ENCODE results near the gene PPP2R2D.

PPP2R2D gene

GRCh38 chr10:131996466-131997365 is 95.9 kb downstream of the PPP2R2D start:
- H3K27me3 Mint-ChIP-seq (ENCODE audit: low read depth), result peaks cover 15% of the 10 kb centered on the region
- H3K36me3 Mint-ChIP-seq (ENCODE audit: low read depth), result no peaks in the 10 kb centered on the region
- H3K4me3 Mint-ChIP-seq, result no peak overlapping the region
- no peaks in the 10 kb centered on the region for H3K9me3 Mint-ChIP-seq
- H3K4me1 Mint-ChIP-seq (ENCODE audit: low read depth), result no peaks in the 10 kb centered on the region
- H3K27ac Mint-ChIP-seq, result no peak overlapping the region

GRCh38 chr10:131997366-131998049 is 96.7 kb downstream of the PPP2R2D start:
- Mint-ChIP-seq H3K9me3 (no peaks in the 10 kb centered on the region), H3K27me3 (ENCODE audit: low read depth) (peaks cover 16% of the 10 kb centered on the region), H3K27ac (no peak overlapping the region), H3K4me3 (no peak overlapping the region), H3K36me3 (ENCODE audit: low read depth) (no peaks in the 10 kb centered on the region), H3K4me1 (ENCODE audit: low read depth) (no peaks in the 10 kb centered on the region)

DNA sequence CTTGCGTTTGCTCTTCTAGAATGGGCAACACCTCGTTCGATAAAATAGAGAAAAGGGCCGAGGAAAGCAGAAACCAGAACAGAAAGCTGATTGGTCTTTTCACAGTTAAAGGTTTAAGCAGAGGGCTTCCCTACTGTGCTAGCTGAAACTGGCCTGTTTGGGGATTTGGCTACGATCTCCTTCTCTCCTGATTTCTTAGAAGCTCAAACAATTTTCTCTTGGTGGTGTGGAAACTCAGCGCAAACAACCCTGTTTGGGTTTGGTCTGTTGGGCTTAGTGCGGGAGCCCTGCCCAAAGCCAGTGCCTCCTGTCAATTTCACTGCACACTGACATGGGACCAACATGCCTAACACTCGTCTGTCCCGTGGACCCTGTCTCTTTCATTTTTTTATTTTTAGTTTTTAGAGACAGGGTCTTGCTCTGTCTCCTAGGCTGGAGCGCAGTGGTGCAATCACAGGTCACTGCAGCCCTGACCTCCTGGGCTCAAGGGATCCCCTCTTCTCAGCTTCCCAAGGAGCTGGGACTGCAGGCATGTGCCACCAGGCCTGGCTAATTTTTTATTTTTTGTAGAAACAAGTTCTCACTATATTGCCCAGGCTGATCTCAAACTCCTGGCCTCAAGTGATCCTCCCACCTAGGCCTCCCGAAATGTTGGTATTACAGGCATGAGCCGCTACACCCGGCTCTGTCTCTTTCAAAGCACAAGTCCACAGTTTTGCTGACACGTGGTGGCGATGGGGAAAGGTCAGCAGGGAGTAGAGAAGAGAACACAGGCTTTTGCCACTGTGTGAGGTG is 97.4 kb downstream of the PPP2R2D start:
- Mint-ChIP-seq H3K27ac (no peak overlapping the region), H3K9me3 (no peaks in the 10 kb centered on the region), H3K27me3 (ENCODE audit: low read depth) (peaks cover 12% of the 10 kb centered on the region), H3K36me3 (ENCODE audit: low read depth) (no peaks in the 10 kb centered on the region), H3K4me1 (ENCODE audit: low read depth) (no peaks in the 10 kb centered on the region), H3K4me3 (no peak overlapping the region)

DNA sequence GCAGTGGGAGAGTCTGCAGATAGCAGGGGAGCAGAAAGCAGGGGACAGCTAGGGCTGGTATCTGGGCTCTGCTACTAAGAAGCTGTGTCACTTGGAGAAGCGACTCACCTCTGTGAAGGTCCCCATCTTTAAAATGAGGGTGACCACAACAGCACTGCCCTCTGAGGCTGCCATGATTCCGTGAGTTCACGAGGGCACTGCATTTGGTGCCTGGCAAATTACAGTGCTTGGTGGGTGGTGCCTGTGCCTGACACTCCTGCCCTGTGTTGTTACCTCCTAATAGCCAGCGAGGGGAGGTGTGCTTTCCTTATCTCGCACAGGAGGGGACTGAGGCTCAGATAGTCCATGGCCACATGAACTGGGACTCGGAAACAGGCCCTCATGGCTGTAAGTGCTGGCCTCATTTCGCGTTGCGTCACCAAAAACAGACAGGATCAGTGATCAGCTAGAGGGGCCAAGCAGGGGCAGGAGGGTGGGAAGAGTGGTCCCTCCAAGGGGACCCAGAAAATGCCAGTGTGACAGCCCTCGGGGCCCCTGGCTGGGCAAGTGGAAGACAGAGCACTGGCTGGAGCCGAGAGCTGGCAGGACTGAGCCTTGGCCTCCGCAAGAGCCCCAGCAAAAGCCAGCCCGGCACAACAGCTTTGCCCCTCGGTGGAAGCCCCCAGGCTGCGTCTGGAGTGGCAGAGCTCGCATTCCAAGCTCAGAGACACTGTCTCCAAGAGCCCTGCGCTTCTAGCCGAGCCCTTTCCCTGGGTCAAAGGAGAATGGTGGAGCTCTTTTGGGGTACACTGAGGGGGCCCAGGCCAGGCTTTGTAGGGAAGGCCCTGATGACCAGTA is 98.3 kb downstream of the PPP2R2D start:
- H3K27me3 Mint-ChIP-seq (ENCODE audit: low read depth), result peaks cover 6% of the 10 kb centered on the region
- H3K4me3 Mint-ChIP-seq, result no peak overlapping the region
- no peaks in the 10 kb centered on the region for H3K36me3 Mint-ChIP-seq (ENCODE audit: low read depth)
- H3K4me1 Mint-ChIP-seq (ENCODE audit: low read depth), result no peaks in the 10 kb centered on the region
- H3K9me3 Mint-ChIP-seq, result no peaks in the 10 kb centered on the region
- H3K27ac Mint-ChIP-seq, result no peak overlapping the region

DNA sequence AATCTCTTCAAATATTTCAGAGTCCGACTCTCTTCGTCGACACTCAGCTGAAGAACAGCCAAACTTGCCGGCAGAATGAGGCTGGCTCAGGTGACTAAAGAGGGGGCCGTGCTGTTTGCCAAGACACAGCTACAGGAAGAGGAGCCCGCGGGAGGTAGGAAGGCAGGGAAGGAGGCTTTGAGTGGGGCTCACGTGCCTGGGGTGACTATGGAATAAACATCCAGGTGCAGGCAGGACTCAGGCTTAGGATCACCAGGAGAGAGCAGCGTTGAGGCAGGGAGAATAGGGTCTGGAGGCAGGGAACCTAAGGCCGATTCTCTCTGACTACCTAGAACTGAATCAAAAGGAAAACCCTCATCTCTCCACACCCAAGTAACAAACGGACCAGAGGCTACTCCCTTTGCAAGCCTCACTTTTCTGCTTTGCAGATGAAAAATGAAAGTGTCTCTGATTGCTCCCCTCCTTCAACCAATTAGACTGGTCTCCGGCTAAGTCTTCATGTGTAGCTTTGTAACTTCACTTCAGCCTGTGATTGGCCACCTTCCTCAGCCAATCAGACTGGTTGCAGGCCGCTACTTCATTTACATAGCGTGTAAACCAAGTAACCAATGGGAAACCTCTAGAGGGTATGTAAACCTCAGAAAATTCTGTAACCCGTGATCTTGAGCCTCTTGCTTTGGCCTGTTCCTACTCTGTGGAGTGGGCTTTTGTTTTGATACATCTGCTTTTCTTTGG is 100.6 kb downstream of the PPP2R2D start:
- peaks cover 8% of the 10 kb centered on the region for H3K9me3 Mint-ChIP-seq
- H3K27me3 Mint-ChIP-seq (ENCODE audit: low read depth), result peaks cover 6% of the 10 kb centered on the region
- no peak overlapping the region for H3K4me3 Mint-ChIP-seq
- no peak overlapping the region for H3K27ac Mint-ChIP-seq
- H3K36me3 Mint-ChIP-seq (ENCODE audit: low read depth), result no peaks in the 10 kb centered on the region
- peaks cover 2% of the 10 kb centered on the region for H3K4me1 Mint-ChIP-seq (ENCODE audit: low read depth)

DNA sequence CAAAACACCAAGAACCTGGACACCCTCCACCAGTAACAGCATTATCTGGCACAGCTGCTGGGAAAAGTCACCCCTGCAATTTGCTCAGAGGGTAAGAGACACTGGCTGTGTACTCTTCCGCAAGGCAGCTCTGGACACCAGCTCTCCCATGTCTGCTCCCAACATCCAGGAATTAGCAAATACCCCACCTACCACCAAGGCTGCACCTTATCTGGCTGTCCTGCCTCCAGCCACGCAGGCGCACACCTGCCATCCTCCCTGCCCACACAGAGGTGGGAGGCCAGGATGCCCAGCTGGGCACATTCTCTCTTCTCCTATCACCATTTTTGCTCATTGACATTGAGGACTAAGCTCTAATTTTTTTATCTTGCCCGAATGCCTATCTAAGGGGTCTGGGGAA is 101.2 kb downstream of the PPP2R2D start:
- peaks cover 6% of the 10 kb centered on the region for H3K27me3 Mint-ChIP-seq (ENCODE audit: low read depth)
- H3K27ac Mint-ChIP-seq, result no peak overlapping the region
- H3K4me1 Mint-ChIP-seq (ENCODE audit: low read depth), result peaks cover 2% of the 10 kb centered on the region
- H3K9me3 Mint-ChIP-seq, result peaks cover 8% of the 10 kb centered on the region
- H3K4me3 Mint-ChIP-seq, result no peak overlapping the region
- H3K36me3 Mint-ChIP-seq (ENCODE audit: low read depth), result no peaks in the 10 kb centered on the region

GRCh38 chr10:132003282-132003924 is 102.6 kb downstream of the PPP2R2D start:
- peaks cover 6% of the 10 kb centered on the region for H3K27me3 Mint-ChIP-seq (ENCODE audit: low read depth)
- no peaks in the 10 kb centered on the region for H3K36me3 Mint-ChIP-seq (ENCODE audit: low read depth)
- no peak overlapping the region for H3K27ac Mint-ChIP-seq
- H3K4me1 Mint-ChIP-seq (ENCODE audit: low read depth), result peaks cover 5% of the 10 kb centered on the region
- peaks cover 8% of the 10 kb centered on the region for H3K9me3 Mint-ChIP-seq
- H3K4me3 Mint-ChIP-seq, result no peak overlapping the region

DNA sequence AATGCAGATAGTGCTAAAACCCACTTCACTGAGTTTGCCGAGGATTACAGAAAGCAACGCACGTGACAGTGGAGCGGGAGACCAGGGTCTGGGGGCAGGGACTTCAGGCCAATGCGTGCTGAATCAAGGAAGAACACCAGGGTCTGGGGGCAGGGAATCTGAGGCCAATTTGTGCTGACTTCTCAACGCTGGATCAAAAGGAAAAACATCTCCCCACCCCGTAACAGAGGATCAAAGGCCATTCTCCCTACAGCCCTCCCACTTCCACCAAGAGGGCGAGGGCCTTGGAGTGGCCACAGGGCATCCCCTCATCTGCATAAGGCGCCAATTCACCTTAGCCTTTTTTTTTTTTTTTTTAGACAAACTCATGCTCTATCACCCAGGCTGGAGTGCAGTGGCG is 103.2 kb downstream of the PPP2R2D start:
- Mint-ChIP-seq H3K9me3 (peaks cover 8% of the 10 kb centered on the region), H3K4me1 (ENCODE audit: low read depth) (peaks cover 5% of the 10 kb centered on the region), H3K36me3 (ENCODE audit: low read depth) (no peaks in the 10 kb centered on the region), H3K27ac (no peak overlapping the region), H3K4me3 (no peak overlapping the region), H3K27me3 (ENCODE audit: low read depth) (peaks cover 6% of the 10 kb centered on the region)

GRCh38 chr10:132005147-132005546 is 104.3 kb downstream of the PPP2R2D start:
- H3K36me3 Mint-ChIP-seq (ENCODE audit: low read depth), result no peaks in the 10 kb centered on the region
- peaks cover 5% of the 10 kb centered on the region for H3K4me1 Mint-ChIP-seq (ENCODE audit: low read depth)
- peaks cover 8% of the 10 kb centered on the region for H3K9me3 Mint-ChIP-seq
- peaks cover 12% of the 10 kb centered on the region for H3K27me3 Mint-ChIP-seq (ENCODE audit: low read depth)
- no peak overlapping the region for H3K27ac Mint-ChIP-seq
- no peak overlapping the region for H3K4me3 Mint-ChIP-seq

- peaks cover 8% of the 10 kb centered on the region for H3K9me3 Mint-ChIP-seq
- H3K4me3 Mint-ChIP-seq, result no peak overlapping the region
- H3K27ac Mint-ChIP-seq, result no peak overlapping the region
- H3K27me3 Mint-ChIP-seq (ENCODE audit: low read depth), result peaks cover 22% of the 10 kb centered on the region
- no peaks in the 10 kb centered on the region for H3K36me3 Mint-ChIP-seq (ENCODE audit: low read depth)
- peaks cover 5% of the 10 kb centered on the region for H3K4me1 Mint-ChIP-seq (ENCODE audit: low read depth)
These were observed 106.2 kb downstream of the PPP2R2D start for GRCh38 chr10:132006966-132007365.

DNA sequence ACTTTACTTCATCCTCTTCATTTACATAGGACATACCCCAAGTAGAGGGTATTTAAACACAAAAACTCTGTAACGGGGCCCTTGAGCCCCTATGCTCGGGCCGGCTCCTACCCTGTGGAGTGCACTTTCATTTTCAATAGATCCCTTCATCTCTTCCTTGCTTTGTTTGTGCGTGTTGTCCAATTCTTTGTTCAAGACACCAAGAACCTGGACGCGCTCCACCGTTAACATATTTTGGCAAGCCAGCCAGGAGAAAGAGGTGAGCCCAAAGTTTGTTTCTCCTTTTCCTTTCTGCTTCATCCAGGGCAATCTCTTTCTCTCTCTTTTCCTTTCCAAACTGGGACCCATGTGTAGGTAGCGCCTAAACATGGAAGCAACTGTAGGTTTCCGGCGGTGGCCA is 106.9 kb downstream of the PPP2R2D start:
- H3K36me3 Mint-ChIP-seq (ENCODE audit: low read depth), result no peaks in the 10 kb centered on the region
- H3K4me3 Mint-ChIP-seq, result no peak overlapping the region
- peaks cover 17% of the 10 kb centered on the region for H3K27me3 Mint-ChIP-seq (ENCODE audit: low read depth)
- H3K9me3 Mint-ChIP-seq, result peaks cover 8% of the 10 kb centered on the region
- H3K4me1 Mint-ChIP-seq (ENCODE audit: low read depth), result peaks cover 5% of the 10 kb centered on the region
- no peak overlapping the region for H3K27ac Mint-ChIP-seq

Data from T-helper 1 cell treated with Interleukin-12 subunit alpha and Interleukin-12 subunit beta and Interleukin-4 antibody, amounts not matched to agents 30 μg/mL and 1 μg/mL, for 36 hours (primary cell).